KOPT-K1 (cell line): Measurements from ENCODE around the gene AHCTF1.

Experiments used
- H3K27ac ChIP-seq: fragments of 200-600 bp; sonication (generic); 2 replicates; pipeline ENCODE4 v1.5.1; 2016; ENCODE audit warnings: antibody characterized with exemption, mild to moderate bottlenecking, low read depth, low read length; ENCODE audit not compliant: poor library complexity, severe bottlenecking
- H3K36me3 ChIP-seq: fragments of 200-600 bp; sonication (generic); 2 replicates; pipeline ENCODE4 v1.5.1; 2017; ENCODE audit warnings: antibody characterized with exemption, mild to moderate bottlenecking, low read length, moderate library complexity; ENCODE audit not compliant: insufficient read depth
- H3K9me3 ChIP-seq: fragments of 200-600 bp; sonication (generic); 2 replicates; pipeline ENCODE4 v1.5.1; 2017; ENCODE audit warnings: antibody characterized with exemption, low read length, mild to moderate bottlenecking; ENCODE audit not compliant: insufficient read depth, poor library complexity, severe bottlenecking

AHCTF1 gene

DNA sequence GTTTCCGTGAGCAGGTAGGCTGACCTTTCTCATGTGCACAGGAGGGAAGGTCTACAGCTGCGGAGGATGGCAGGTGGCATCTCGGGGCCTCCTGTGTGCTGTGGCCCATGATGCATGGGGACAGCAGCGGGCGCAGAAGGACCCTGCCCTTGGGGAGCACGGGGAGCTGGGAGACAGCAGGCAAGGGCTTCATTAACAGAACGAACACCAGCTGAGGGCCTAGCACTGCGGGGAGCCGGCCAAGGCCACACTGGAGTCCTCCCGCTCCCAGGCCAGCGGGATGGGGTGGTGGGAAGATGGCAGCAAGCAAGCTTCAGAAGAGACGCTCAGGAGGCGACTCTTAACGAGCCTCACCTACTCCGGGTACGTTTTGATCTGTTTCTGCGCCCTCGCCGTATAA, 140.9 kb downstream of the AHCTF1 start:
- Histone ChIP-seq H3K27ac (no peak overlapping the region), H3K9me3 (no peaks in the 10 kb centered on the region), H3K36me3 (no peaks in the 10 kb centered on the region)

DNA sequence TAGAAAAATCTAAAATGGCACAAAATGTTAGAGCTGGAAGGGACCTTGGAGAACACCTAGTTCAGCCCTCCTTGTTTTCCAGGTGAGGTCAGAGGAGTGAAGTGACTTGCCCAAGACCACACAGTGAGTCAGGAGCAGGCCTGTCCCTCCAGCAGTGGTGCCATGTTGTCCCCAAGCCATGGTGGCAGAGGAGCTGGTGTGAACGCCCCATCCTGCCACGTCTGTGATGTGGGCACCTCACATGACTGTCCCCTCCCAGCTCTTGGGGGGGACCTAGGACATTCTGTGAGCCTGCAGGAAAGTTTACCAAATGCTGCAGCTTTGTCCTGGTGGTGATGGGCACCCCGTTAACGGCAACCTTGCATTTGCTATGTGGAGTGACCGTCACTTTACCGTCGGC, 141.4 kb downstream of the AHCTF1 start:
- no peaks in the 10 kb centered on the region for H3K9me3 ChIP-seq
- no peaks in the 10 kb centered on the region for H3K36me3 ChIP-seq

GRCh38 chr1:246789454-246790339, 142.1 kb downstream of the AHCTF1 start:
- Histone ChIP-seq H3K36me3 (no peaks in the 10 kb centered on the region), H3K27ac (no peak overlapping the region), H3K9me3 (no peaks in the 10 kb centered on the region)

More for the DNA sequence above, 141.4 kb downstream of the AHCTF1 start:
- no peak overlapping the region for H3K27ac ChIP-seq
